GM12873 (cell line): ENCODE measurements around the gene OPCML.

Experiments
- CTCF ChIP-seq: IDR thresholded peaks from 2 replicates; pipeline ENCODE4 v1.5.1; 2012; ENCODE audit warnings: low read depth, mild to moderate bottlenecking, moderate library complexity, low read length, control low read depth; ENCODE audit not compliant: insufficient read depth; ENCODE audit errors: missing control alignments

OPCML gene

GRCh38 chr11:132982772-132983640 is 549.3 kb downstream of the OPCML start:
- TF ChIP-seq CTCF, result no peak

- no peak for TF ChIP-seq CTCF
Measured at GRCh38 chr11:132981131-132981956, 551.0 kb downstream of the OPCML start.

GRCh38 chr11:132980670-132981069 is 551.6 kb downstream of the OPCML start:
- no peak for TF ChIP-seq CTCF

GRCh38 chr11:132977746-132978145 is 554.6 kb downstream of the OPCML start:
- TF ChIP-seq CTCF, result no peak

GRCh38 chr11:132977241-132977640 is 555.1 kb downstream of the OPCML start:
- no peak for TF ChIP-seq CTCF

GRCh38 chr11:132976115-132976514 is 556.2 kb downstream of the OPCML start:
- TF ChIP-seq CTCF, result no peak

- TF ChIP-seq CTCF, result no peak
Measured at GRCh38 chr11:132973686-132974085, 558.6 kb downstream of the OPCML start.
